ENCODE measurements around the gene CCDC93.
A peak's percentile ranks its signal among the peaks of the same experiment; 100 is the strongest.

The CCDC93 gene

DNA sequence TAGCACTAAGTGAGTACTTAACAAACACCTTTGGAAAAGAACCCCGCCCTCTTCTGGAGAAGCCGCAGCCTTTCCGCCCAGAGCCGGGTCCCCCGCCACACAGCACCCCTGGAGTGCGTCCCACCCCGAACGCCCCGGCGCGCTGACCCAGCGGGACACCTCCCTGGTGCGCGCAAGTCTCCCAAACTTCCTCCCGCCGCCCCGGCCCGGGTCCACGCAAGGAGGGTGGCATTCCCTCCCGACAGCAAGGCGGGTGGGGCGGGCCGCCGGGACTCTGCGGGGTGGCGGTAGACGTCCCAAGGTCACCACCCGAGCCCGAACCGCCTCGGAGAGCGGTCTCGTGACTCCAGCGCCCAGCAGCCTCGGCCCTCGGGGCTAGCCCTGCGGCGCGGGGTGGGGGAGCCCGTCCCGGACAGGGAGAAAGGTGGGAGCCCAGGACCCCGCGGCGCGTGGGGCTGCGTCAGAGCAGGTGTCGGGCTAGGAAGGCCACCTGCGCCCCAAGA lies 598 bp downstream of the CCDC93 start:
- no peaks in the 10 kb centered on the region for H3K27me3 ChIP-seq (ENCODE audit: control insufficient read depth, low read length)
- H3K9me3 ChIP-seq (ENCODE audit: control insufficient read depth, insufficient read depth, low read length): no peaks in the 10 kb centered on the region
- no peaks in the 10 kb centered on the region for H3K9me2 ChIP-seq (replicated peaks; ENCODE audit: control insufficient read depth, low read length)
- H3K4me1 ChIP-seq (ENCODE audit: control insufficient read depth, low read length): peaks cover 19% of the 10 kb centered on the region
- peaks cover 54% of the 10 kb centered on the region for H3K79me2 ChIP-seq (ENCODE audit: control insufficient read depth, low read length)
- peak overlapping the region; percentile 79 for H3K4me2 ChIP-seq (ENCODE audit: low read length)
- H3K36me3 ChIP-seq (ENCODE audit: control insufficient read depth, low read length): peaks cover 18% of the 10 kb centered on the region
- H4K20me1 ChIP-seq (ENCODE audit: control insufficient read depth, insufficient read depth, low read depth, low read length): peaks cover 21% of the 10 kb centered on the region
- TF ChIP-seq EZH2phosphoT487 (IDR thresholded peaks at IDR 0.05; ENCODE audit: borderline replicate concordance, low read length) (no peak), CTCF (IDR thresholded peaks at IDR 0.05; ENCODE audit: low read depth, low read length, poor library complexity, severe bottlenecking) (peak; percentile 21)
- H3F3A ChIP-seq (ENCODE audit: control insufficient read depth, insufficient read depth): no peaks in the 10 kb centered on the region
- H3K27ac ChIP-seq (ENCODE audit: low read depth, low read length): peak overlapping the region; percentile 32
- peak overlapping the region; percentile 77 for H3K4me3 ChIP-seq (ENCODE audit: low read length)

DNA sequence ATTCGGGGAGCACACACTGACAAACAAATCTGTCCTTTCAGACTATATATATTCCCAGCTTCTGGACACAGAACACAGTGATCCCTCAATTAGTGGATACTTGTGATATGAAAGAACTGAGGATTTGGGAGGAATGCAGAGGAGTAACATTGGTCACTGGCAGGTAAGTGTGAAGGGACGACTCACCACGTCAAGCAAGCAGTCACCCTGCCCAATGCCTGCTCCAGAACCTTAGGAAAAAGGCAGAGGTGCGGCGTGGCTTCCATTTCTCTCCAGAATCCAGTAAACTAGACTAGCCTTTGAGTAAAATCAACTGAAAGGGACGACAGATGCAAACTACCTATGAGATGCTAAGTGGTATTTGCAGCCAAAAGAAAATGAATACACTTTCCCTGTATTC lies 1.1 kb downstream of the CCDC93 start:
- Histone ChIP-seq H3K27ac (ENCODE audit: low read depth, low read length) (no peak overlapping the region), H3K4me2 (ENCODE audit: low read length) (peak overlapping the region; percentile 79), H4K20me1 (ENCODE audit: control insufficient read depth, insufficient read depth, low read depth, low read length) (peaks cover 21% of the 10 kb centered on the region), H3K9me2 (replicated peaks; ENCODE audit: control insufficient read depth, low read length) (no peaks in the 10 kb centered on the region), H3F3A (ENCODE audit: control insufficient read depth, insufficient read depth) (no peaks in the 10 kb centered on the region), H3K9me3 (ENCODE audit: control insufficient read depth, insufficient read depth, low read length) (no peaks in the 10 kb centered on the region), H3K4me3 (ENCODE audit: low read length) (peak overlapping the region; percentile 77), H3K79me2 (ENCODE audit: control insufficient read depth, low read length) (peaks cover 54% of the 10 kb centered on the region), H3K27me3 (ENCODE audit: control insufficient read depth, low read length) (no peaks in the 10 kb centered on the region), H3K4me1 (ENCODE audit: control insufficient read depth, low read length) (peaks cover 19% of the 10 kb centered on the region), H3K36me3 (ENCODE audit: control insufficient read depth, low read length) (peaks cover 23% of the 10 kb centered on the region)
- no peak for TF ChIP-seq EZH2phosphoT487 (IDR thresholded peaks at IDR 0.05; ENCODE audit: borderline replicate concordance, low read length)
- no peak for TF ChIP-seq CTCF (IDR thresholded peaks at IDR 0.05; ENCODE audit: low read depth, low read length, poor library complexity, severe bottlenecking)

GRCh38 chr2:118010473-118010872 lies 3.4 kb downstream of the CCDC93 start:
- Histone ChIP-seq H3K4me3 (ENCODE audit: low read length) (no peak overlapping the region), H3K9me2 (replicated peaks; ENCODE audit: control insufficient read depth, low read length) (no peaks in the 10 kb centered on the region), H3K27ac (ENCODE audit: low read depth, low read length) (no peak overlapping the region), H3F3A (ENCODE audit: control insufficient read depth, insufficient read depth) (no peaks in the 10 kb centered on the region), H3K4me2 (ENCODE audit: low read length) (no peak overlapping the region), H3K79me2 (ENCODE audit: control insufficient read depth, low read length) (peaks cover 54% of the 10 kb centered on the region), H3K4me1 (ENCODE audit: control insufficient read depth, low read length) (peaks cover 16% of the 10 kb centered on the region), H3K9me3 (ENCODE audit: control insufficient read depth, insufficient read depth, low read length) (no peaks in the 10 kb centered on the region), H3K36me3 (ENCODE audit: control insufficient read depth, low read length) (peaks cover 40% of the 10 kb centered on the region), H4K20me1 (ENCODE audit: control insufficient read depth, insufficient read depth, low read depth, low read length) (peaks cover 21% of the 10 kb centered on the region), H3K27me3 (ENCODE audit: control insufficient read depth, low read length) (no peaks in the 10 kb centered on the region)
- TF ChIP-seq EZH2phosphoT487 (IDR thresholded peaks at IDR 0.05; ENCODE audit: borderline replicate concordance, low read length): no peak
- TF ChIP-seq CTCF (IDR thresholded peaks at IDR 0.05; ENCODE audit: low read depth, low read length, poor library complexity, severe bottlenecking): no peak
